Stimulated activated naive CD4-positive, alpha-beta T cell treated with Interleukin-2 at 50 U/mL for 16 hours (primary cell): ENCODE results near the gene PPA2.
"Not testable (repeated sequence)": the region's sequence is repeated elsewhere in the genome, so short reads cannot be mapped to it uniquely, and the experiment has no call there.

ENCODE experiments used
- DNase-seq: peaks from one replicate; lab custom pipeline; 2025; lab: John Stamatoyannopoulos, UW

Gene PPA2

DNA sequence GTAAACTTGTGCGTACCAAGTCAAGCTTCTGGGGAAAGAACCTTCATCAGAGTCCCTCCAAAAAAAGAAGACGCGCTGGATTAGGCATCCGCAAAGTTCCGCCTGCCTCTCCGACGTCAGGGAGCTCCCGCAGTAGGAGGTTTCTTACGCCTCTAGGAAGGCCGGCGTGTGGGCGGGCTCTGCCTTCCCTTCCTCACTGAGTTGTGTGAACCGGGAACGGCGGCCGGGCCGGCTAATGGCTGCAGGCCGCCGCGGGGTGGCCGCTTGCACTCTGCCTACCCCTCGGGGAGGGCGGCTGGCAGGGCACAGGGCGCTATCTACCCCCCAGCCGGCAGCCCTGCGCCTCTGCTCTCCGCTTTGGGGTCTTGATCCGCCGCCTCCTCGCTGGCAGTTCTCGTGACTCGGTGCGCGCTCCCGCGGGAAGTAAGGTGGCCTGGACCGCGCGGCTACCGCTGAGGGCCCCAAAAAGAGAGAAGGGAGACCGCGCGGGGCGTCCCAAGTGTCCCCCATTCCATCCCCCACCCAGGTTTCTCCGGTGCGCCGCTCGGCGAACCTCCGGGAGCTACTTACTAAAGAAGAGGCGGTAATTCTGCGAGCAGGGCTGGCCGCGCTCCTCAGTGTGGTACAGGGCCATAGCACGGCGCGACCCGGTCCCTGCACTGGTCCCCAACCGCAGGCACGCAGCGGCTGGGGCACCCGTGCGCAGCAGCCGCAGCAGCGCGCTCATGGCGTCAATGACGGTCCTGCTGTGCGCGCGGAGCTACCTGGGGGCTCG, at the start of gene PPA2:
PPA2 (minus strand) TSS at position 739 of the 775 bp plus-strand sequence; CDS start at position 727, 12 bp downstream.
- DNase-seq = peak; percentile 77

DNA sequence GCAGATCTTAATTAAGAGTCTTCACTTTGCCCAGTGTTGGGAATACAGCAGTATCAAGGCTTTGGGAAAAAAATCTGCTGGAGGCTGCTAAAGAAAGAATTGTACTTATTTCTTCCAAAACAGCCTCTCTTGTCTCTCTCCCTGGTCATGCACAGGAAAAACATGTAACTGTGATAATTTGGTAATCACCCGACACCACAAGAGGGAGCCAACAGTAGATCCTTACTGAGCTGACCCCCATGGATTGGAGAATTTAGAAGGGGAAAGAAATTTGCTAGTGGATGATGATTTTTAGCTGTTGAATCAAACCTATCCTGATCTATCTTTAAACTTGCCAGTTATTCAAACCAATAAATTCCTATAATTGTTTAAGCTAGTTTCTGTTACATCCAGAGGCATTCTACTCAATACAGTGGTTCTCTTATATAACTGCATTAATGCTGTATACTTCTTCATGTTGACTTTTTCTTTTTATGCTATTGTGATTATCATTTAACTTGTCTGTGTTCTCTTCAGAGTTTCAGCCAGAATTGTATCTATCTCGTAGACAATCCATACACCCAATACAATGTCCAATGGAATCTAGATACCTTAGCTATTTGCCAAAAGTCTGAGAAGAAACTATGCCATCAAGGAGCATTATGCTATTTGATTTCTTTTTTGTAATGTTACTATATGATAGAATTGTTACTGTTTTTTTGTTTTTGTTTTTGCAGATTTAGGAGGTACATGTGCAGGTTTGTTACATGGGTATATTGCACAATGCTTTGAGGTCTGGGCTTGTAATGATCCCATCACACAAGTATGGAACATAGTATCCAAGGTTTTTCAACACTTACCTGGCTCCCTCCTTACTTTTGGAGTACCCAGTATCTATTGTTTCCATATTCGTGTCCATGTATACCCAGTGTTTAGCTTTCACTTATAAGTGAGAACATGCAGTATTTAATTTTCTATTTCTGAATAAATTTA, 47.2 kb upstream of the PPA2 start:
- DNase-seq = no peak

DNA sequence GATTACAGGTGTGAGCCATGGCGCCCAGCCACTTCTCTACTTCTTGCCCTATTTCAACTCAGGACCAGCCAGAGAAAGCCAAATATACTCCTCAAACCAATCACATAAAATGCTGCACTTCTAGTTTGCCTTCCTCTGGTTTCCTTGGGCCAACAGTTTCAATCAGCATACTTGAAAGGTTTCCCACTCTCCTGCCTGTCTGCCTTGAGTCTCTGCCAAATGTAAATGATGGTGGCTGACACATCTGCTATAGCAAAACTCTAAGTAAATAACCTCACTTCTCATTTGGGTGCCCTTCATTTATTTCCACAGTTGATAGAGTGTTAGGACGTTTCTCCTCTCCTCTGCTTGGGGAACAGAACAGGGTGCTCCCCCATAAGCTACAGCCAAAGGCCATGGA, 36.4 kb upstream of the PPA2 start:
- DNase-seq = no peak

DNA sequence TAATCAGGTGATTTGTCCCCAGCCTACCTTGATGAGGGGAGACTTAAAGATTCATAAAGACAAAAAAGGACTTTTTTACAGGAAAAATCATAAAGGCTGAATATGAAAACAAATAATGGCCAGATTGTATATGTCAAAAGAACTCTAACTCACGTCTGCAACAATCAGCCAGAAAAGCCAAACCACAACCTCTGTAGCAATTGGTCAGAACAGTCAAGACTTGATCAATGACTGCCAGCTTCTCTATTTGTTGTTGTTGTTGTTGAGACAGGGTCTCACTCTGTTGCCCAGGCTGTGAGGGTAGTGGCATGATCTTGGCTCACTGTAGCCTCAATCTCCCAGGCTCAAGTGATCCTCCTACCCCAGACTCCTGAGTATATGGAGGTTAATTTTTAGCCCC, 35.9 kb upstream of the PPA2 start:
- DNase-seq = no peak

DNA sequence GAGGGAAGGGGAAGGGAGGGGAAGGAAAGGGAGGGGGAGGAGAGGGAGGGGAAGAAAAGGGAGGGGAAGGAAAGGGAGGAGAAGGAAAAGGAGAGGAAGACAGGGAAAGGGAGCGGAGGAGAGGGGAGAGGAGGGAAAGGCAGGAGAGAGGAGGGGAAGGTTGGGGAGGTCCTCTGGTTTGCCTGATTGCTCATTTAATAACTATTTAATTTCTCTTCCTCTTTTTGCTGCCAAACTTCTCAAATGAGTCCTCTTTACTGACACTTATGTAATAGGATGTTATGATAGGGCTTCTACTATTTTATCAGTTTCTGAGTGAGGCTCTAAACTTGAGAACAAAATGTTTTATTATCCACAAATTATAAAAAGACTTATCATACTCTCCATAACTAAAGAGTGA, 35.4 kb upstream of the PPA2 start:
- no peak for DNase-seq

DNA sequence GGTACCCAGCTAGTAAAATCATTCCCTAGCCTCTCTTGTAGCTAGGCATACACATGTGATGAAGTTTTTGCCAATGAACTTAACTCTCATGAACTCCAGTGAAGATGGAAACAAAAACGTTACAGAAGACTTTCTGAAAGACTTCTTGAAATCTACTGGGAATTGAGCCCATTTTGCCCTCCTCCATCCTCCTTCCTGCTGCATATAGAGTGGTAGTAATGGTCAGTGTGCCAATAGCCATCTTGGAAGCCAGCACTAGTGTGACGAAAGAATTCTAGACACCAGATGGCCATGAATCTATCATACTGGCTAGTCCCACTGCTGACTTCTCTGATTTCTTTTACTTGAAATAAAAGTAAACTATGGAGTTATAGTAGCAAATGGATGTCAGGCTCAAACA, 30.9 kb upstream of the PPA2 start:
- DNase-seq = no peak

DNA sequence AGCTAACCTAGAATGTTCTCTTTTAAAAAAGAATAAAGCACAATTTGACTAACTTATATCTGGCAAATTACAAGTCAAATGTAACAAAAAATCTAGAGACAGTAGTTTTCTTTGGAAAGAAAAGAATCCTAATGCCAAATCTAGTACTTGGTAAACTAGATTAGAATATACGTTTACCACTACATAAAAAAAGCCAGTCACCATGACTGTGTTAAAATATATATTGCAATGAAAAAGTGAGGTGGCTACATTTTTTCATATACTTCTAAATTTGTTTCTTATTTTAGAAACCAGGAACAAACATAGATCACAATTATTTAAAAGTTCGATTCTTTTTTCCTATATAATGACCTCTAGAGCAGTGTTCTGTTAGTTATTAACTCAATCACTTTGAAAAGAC, 29.6 kb upstream of the PPA2 start:
- no peak for DNase-seq

DNA sequence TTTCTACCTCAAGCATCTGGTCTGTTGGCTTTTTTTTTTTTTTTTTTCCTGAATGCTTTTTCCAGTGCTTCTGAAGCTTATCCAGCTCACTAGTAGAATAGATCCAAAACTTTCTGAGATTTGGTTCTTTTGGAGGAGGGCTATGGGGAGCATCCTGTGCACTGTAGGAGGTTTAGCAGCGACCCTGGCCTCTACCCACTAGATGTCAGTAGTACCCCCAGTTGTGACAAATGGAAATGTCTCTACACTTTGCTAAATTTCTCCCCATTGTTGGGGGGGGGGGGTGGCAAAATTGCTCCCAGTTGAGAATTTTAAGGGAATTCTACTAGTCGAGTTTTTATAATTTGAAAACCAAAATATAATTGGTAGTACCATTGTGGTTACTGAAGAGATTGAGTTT, 23.0 kb upstream of the PPA2 start:
- no peak for DNase-seq

DNA sequence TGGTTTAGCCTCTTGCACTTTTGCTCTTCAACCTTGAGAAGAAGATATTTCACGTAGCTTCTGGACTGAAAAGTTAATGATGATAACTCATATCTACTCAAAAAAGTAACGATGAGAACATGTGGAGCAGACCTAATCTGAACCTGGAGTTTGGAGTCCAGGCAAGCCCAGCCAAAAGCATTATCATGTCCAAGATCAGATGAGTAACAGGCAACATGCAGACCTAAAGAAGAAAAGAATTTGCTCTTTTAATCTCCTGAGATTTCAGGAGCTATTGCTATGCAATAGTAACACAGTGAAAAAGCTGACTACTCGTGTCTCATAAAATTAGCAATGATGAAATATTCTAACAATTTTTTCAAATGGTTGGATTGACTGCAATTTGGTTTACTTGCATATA, 21.8 kb upstream of the PPA2 start:
- DNase-seq = no peak

DNA sequence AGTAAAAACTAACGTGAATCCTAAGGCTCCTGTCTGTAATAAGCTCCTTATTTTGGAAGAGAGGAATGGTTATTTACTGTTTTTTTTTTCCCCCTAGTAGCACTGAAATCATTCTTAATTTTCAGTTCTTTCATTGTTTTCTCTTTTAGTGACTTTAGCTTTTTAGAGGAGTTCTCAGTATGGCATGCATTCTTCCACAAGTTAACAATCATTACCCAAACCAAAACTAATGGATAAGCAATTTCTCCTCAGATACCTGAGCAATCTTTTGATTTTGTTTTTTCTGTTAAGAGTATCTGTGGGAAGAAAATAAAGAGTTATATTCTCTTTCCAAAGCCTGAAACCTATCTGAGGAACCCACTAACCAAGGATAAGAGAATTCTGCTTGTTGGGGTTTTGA, 16.7 kb upstream of the PPA2 start:
- DNase-seq = no peak

DNA sequence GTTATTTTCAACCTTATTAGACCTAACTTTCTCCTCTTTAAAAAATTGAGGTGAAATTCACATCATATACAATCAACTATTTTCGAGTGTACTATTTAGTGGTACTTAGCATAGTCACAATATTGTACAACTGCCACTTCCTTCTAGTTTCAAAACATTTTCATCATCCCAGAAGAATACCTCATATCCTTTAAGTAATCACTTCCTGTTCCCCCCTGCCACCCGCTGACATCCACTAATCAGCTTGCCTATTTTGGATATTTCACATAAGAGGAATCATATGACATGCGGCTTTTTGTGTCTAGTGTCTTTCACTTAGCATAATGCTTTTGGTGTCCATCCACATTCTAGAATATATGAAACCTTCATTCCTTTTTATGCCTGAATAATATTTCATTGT, 10.0 kb upstream of the PPA2 start:
- DNase-seq = no peak

DNA sequence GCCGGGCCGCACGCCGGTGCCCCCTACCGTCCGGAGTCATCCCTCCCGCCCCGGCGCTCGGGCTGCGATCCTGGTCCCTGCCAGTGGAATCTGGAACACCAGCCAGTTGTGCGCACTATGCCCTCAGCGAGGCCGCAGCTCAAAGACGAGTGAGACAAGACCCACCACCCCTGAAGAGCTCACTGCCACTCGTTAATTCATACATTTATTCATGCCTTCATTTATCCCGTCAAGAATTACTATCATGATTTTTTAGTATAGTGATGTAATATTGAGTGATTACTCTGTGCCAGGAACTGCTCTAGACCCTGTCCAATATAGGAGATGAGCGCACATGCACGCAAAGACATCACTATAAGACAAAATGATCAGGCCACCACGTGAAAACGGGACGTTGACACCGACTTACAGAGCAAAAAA, 247 bp upstream of the PPA2 start:
- no peak for DNase-seq

DNA sequence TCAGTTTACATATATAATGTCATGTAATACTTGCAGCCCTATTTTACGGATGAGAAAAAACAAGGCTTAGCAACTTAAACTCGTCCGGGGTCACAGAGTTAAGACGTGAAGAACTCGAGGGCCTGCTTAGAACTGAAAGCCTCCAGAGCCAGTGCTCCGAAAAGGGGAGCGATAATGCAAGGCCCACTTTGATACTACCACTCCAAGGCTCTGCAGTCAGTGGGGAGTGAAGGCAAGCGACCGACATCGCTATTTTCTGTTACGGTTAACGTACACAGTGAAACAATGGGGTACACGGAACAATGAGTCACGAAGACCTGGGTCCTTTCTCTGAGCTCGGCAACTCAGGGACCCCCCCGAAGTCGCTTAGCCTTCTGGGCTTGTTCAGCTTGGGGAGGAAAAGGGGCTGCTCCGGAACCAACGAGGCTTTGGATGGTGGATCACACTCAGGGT, 965 bp downstream of the PPA2 start:
- peak; percentile 75 for DNase-seq

DNA sequence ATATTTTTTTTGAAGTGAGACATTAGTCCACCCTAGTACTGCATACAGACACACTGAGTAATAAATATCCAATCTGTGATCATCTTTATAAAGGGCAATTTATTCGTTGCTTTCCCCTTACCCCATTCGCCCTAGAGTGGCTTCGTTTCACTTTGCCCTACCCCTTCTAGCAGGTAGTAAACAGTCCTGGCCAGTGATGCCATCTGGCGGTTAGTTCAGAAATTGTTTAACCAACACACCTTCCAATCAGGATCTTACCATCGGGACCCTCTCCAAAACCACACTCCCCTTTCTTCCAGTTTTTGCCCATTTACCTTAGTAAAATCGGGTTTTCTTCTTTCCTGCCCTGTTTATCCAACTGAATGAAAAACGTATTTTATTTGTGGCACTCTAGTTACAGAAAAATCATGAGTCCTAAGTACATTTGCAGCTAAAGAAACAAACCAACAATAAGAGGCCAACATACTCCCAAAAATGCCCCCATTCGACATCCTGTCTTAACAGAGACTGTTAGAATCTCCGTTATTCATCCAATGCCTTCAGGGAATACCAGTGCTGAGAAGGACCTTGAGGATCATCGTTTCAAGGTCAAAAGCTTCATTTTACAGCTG, 2.2 kb downstream of the PPA2 start:
- peak; percentile 54 for DNase-seq

DNA sequence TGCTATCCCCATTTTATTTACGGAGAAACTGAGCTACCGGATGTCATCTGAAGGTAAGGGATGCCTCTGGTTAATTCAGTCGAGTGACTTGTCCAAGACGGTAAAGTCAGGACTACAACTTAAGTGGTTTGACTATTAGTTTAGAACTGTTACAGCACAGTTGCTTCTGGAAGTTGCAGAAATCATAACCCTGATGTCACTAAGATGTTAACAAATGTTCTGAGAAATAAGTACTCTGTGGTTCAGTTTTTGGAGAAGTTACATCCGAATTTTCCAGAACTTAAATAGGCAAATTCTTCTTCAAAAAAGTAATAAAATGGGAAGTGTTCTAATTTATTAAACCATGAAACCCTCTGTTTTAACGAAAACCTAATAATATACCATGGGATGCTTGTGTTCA, 3.1 kb downstream of the PPA2 start:
- no peak for DNase-seq

DNA sequence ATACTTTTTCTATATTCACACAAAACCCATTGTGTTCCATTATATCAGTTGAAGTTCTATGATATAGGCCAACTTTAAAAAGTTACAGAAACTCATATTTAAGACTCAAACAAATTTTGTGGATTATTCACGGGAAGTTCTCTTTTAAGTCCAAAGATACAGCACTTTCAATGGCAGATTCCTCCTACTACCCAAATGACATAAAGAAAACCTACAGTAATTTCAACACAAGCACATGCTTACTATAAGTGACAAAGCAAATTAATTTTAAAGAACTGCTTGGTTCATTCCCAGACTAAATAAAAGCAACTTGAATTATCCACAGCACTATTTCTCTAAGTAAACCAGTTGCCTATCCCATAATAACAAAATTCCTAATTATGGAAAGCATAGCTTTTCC, 4.1 kb downstream of the PPA2 start:
- no peak for DNase-seq

DNA sequence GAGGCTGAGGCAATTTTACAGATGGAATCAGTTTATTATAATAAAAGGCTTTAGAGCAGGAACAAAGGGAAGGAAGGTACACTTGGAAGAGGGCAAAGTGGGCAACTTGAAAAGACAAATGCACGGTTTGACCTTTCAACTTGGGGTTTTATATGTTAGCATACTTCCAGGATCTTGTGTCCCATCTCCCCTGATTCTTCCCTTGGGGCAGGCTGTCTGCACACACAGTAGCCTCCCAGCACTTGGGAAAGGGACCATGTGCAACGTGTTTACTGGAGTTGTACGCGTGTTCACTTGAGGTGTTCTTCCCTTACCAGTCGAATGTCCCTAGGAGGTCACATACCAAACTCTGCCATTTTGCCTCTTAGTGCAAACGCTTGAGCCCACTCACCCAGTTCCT, 7.3 kb downstream of the PPA2 start:
- DNase-seq = no peak

DNA sequence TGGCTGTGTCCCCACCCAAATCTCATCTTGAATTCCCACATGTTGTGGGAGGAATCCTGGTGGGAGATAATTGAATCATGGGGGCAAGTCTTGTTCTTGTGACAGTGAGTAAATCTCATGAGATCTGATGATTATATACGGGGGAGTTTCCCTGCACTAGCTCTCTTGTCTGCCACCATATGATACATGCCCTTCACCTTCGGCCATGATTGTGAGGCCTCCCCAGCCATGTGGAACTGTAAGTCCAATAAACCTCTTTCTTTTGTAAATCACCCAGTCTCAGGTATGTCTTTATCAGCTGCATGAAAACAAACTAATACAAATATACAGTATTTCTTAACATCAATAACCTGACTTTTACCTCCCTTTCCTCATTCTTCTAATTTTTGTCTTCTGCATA, 9.3 kb downstream of the PPA2 start:
- DNase-seq = not testable (repeated sequence)

DNA sequence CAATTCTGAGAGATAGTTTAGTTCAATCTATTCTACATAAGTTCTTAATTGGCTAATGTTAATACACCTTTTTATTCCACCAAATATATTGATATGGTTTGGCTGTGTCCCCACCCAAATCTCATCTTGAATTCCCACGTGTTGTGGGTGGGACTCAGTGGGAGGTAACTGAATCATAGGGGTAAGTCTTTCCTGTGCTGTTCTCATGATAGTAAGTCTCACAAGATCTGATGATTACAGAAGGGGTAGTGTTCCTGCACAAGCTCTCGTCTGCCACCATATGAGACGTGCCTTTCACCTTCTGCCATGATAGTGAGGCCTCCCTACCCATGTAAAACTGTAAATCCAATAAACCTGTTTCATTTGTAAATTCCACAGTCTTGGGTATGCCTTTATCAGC, 11.3 kb downstream of the PPA2 start:
- no peak for DNase-seq

DNA sequence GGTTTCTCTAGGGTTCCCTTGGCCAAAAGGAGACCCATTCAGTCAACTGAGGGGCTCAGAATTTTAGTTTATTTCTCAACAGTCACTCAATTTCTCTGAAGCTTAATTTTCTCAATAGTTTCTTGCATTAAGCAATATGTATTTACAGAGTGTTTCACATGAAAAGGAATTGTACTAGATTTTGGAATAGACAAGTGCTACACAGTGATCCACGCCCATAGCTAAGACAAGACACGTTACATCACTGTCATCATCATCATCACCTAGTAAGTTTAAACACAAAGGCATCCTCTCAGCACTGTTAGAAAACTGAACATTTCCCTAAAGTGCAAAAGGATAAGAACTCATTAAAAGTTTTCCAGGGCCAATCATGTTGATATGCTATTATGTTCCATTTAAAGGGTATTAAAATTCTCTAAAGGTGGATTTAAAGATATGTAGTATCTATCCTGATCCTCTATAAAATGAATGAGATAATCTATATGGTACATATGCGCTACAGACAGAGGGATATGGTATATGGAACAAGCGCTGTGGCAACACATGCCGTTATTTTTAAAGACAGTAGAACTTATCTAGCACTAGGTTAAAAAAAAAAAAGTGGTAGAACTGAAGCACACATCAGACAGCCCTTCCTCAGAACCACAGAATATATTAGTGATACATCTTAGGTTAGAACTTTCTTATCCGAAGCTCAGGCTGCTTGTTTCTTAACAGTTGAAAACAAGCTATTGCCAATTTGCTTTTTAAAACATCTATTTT, 12.1 kb downstream of the PPA2 start:
- DNase-seq = no peak

DNA sequence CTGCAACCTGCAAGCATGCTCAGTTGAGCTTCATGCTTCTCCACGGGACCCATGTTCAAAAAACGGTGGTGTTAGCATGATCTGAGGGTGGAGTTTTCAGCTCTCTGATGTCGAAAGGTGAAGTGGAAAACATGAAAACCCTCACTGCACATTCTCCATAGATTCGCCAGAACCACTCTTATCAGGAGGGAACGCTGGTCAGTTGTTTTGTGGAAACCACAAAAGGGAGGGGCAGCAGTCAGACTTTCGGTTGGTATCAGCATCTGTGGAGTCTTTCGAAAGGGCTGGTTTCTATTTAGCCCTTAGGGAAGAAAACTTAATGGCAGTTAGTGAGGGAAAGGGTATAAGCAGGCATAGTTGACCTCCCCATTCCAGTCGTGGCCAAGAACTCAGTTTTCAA, 12.6 kb downstream of the PPA2 start:
- DNase-seq = no peak

DNA sequence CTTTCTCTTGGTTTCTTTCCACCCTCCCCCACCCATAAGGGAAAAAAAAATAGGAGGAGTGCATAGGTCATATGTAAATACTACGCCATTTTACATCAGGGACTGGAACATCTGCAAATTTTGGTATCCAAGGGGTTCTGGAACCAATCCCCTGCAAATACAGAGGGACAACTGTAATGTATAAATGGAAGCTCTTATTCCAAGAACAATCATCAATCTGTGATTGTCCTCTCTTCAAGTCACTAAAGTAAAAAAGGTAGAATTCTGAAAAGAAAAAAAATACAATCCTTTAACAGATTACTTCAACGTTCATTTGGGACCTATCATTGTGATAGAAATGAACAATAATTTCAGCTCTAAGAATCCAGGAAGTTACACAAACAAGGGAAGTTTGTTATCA, 13.6 kb downstream of the PPA2 start:
- no peak for DNase-seq
